Measurements from ENCODE around the gene ZBTB16. TPM values are rescaled to one million over a fixed set of nuclear protein-coding genes. Genes with fewer than 3 reads are reported as not detected.

Gene ZBTB16
- polyA plus RNA-seq, 3 donors: 4.1 to 12.3 (median 8.3) TPM

GRCh38 chr11:114288136-114288535 lies 228.6 kb downstream of the ZBTB16 start:
- H2AFZ ChIP-seq (ENCODE audit: insufficient read depth, low read depth, low read length, poor library complexity, severe bottlenecking): no peak overlapping the region
- Mint-ChIP-seq H3K36me3 (no peaks in the 10 kb centered on the region), H3K27me3 (ENCODE audit: low read depth in 3 of 3) (peaks cover 0 to 2% (median 2%) of the 10 kb centered on the region in 3 donors), H3K4me1 (peaks cover 2% of the 10 kb centered on the region), H3K27ac (no peak overlapping the region), H3K9me3 (no peaks in the 10 kb centered on the region), H3K4me3 (no peak overlapping the region)
- no peak overlapping the region for H3K9ac ChIP-seq (ENCODE audit: insufficient read depth, low read length, poor library complexity, severe bottlenecking)
- no peak overlapping the region for H3K4me2 ChIP-seq (replicated peaks; ENCODE audit: extremely low read depth, low read length, poor library complexity, severe bottlenecking)
- no peak for DNase-seq
- H3K4me3 ChIP-seq (replicated peaks in 1 of 3; ENCODE audit: low read depth in 2 of 3, low read length in 3 of 3): no peak overlapping the region
- H3K36me3 ChIP-seq (replicated peaks in 1 of 2; ENCODE audit: control insufficient read depth in 1 of 2, insufficient read depth in 2 of 2, low read length in 2 of 2): no peaks in the 10 kb centered on the region
- H3K9me3 ChIP-seq (replicated peaks in 1 of 2; ENCODE audit: control insufficient read depth in 1 of 2, insufficient read depth in 1 of 2, low read length in 2 of 2): no peaks in the 10 kb centered on the region
- H3K79me2 ChIP-seq (ENCODE audit: insufficient read depth, low read length): no peaks in the 10 kb centered on the region
- TF ChIP-seq CTCF (IDR thresholded peaks at IDR 0.05): no peak
- no peak overlapping the region for H3K27ac ChIP-seq (ENCODE audit: low read depth in 1 of 2, low read length in 2 of 2)
- intact Hi-C loops (cut with micrococcal nuclease): no loop called here
- WGBS (ENCODE audit: insufficient coverage): 71% methylated on average over 1 of the region's 2 CpGs
- H4K20me1 ChIP-seq (ENCODE audit: insufficient read depth, low read length): no peaks in the 10 kb centered on the region
- H3K4me1 ChIP-seq (ENCODE audit: control insufficient read depth in 1 of 2, insufficient read depth in 2 of 2, low read length in 2 of 2): no peaks in the 10 kb centered on the region
- H3K27me3 ChIP-seq (ENCODE audit: control insufficient read depth in 2 of 2, insufficient read depth in 2 of 2, low read length in 2 of 2): no peaks in the 10 kb centered on the region

GRCh38 chr11:114289779-114290178 lies 230.3 kb downstream of the ZBTB16 start:
- Histone ChIP-seq H4K20me1 (ENCODE audit: insufficient read depth, low read length) (no peaks in the 10 kb centered on the region), H3K79me2 (ENCODE audit: insufficient read depth, low read length) (no peaks in the 10 kb centered on the region), H3K27ac (ENCODE audit: low read depth in 1 of 2, low read length in 2 of 2) (no peak overlapping the region), H3K4me3 (replicated peaks in 1 of 3; ENCODE audit: low read depth in 2 of 3, low read length in 3 of 3) (no peak overlapping the region), H3K36me3 (replicated peaks in 1 of 2; ENCODE audit: control insufficient read depth in 1 of 2, insufficient read depth in 2 of 2, low read length in 2 of 2) (no peaks in the 10 kb centered on the region), H3K27me3 (ENCODE audit: control insufficient read depth in 2 of 2, insufficient read depth in 2 of 2, low read length in 2 of 2) (no peaks in the 10 kb centered on the region), H2AFZ (ENCODE audit: insufficient read depth, low read depth, low read length, poor library complexity, severe bottlenecking) (no peak overlapping the region), H3K9ac (ENCODE audit: insufficient read depth, low read length, poor library complexity, severe bottlenecking) (no peak overlapping the region), H3K4me2 (replicated peaks; ENCODE audit: extremely low read depth, low read length, poor library complexity, severe bottlenecking) (no peak overlapping the region), H3K4me1 (ENCODE audit: control insufficient read depth in 1 of 2, insufficient read depth in 2 of 2, low read length in 2 of 2) (no peaks in the 10 kb centered on the region), H3K9me3 (replicated peaks in 1 of 2; ENCODE audit: control insufficient read depth in 1 of 2, insufficient read depth in 1 of 2, low read length in 2 of 2) (no peaks in the 10 kb centered on the region)
- TF ChIP-seq CTCF (IDR thresholded peaks at IDR 0.05): no peak
- WGBS (ENCODE audit: insufficient coverage): 88% methylated on average over 1 of the region's 5 CpGs
- peaks cover 0 to 4% (median 2%) of the 10 kb centered on the region in 3 donors for H3K27me3 Mint-ChIP-seq (ENCODE audit: low read depth in 3 of 3)
- intact Hi-C loops (cut with micrococcal nuclease): no loop called here
- H3K36me3 Mint-ChIP-seq: no peaks in the 10 kb centered on the region
- peaks cover 2% of the 10 kb centered on the region for H3K4me1 Mint-ChIP-seq
- H3K4me3 Mint-ChIP-seq: no peak overlapping the region
- no peak overlapping the region for H3K27ac Mint-ChIP-seq
- DNase-seq: no peak
- H3K9me3 Mint-ChIP-seq: peaks cover 0 to 3% (median 0%) of the 10 kb centered on the region in 7 donors
